Parathyroid adenoma (tissue), 2 donors: ENCODE measurements around the gene DPF1.

ENCODE experiments used
- H2AFZ ChIP-seq: fragments of 300-600 bp; sonication (generic); one replicate; pipeline ENCODE4 v1.7.0; 2017; ENCODE audit warnings: antibody characterized with exemption, mild to moderate bottlenecking
- H3K27ac ChIP-seq: fragments of 300-600 bp; sonication (generic); one replicate; pipeline ENCODE4 v1.7.0; 2017
- H3K27me3 ChIP-seq: fragments of 300-600 bp; sonication (generic); one replicate; pipeline ENCODE4 v1.7.0; 2017; ENCODE audit warnings: low read length; ENCODE audit not compliant: control insufficient read depth, insufficient read depth
- H3K36me3 ChIP-seq: fragments of 300-600 bp; sonication (generic); one replicate; pipeline ENCODE4 v1.7.0; 2017; ENCODE audit warnings: low read length; ENCODE audit not compliant: control insufficient read depth, insufficient read depth
- H3K4me1 ChIP-seq: fragments of 300-600 bp; sonication (generic); one replicate; pipeline ENCODE4 v1.7.0; 2017; ENCODE audit warnings: control low read depth
- H3K4me2 ChIP-seq: fragments of 300-600 bp; sonication (generic); one replicate; pipeline ENCODE4 v1.7.0; 2017; ENCODE audit warnings: low read length
- H3K4me3 ChIP-seq: fragments of 300-600 bp; sonication (generic); one replicate; pipeline ENCODE4 v1.7.0; 2017; ENCODE audit warnings: low read depth, low read length
- H3K79me2 ChIP-seq: fragments of 300-600 bp; sonication (generic); one replicate; pipeline ENCODE4 v1.7.0; 2017; ENCODE audit warnings: control low read depth
- H3K9ac ChIP-seq: fragments of 300-600 bp; sonication (generic); one replicate; pipeline ENCODE4 v1.7.0; 2017; ENCODE audit warnings: mild to moderate bottlenecking
- H3K9me3 ChIP-seq: fragments of 300-600 bp; sonication (generic); one replicate; pipeline ENCODE4 v1.7.0; 2017; ENCODE audit warnings: low read length; ENCODE audit not compliant: control insufficient read depth
- CTCF ChIP-seq: fragments of 300-600 bp; sonication (generic); IDR thresholded peaks from one replicate; pipeline ENCODE4 v1.7.0; 2017; ENCODE audit warnings: antibody characterized with exemption, mild to moderate bottlenecking
- donor health status: primary hyperparathyroidism.

DPF1 gene

GRCh38 chr19:38224014-38224862 is at the start of gene DPF1:
Gene DPF1 (minus strand): TSS chr19:38224222. CDS start chr19:38224142, 80 bp downstream.
- Histone ChIP-seq H3K4me1 (peaks cover 3% of the 10 kb centered on the region), H3K36me3 (no peaks in the 10 kb centered on the region), H3K27me3 (peaks cover 3% of the 10 kb centered on the region), H3K9ac (no peak within 1 kb of the TSS), H3K4me2 (peak within 1 kb of the TSS; percentile 68), H3K4me3 (peak within 1 kb of the TSS; percentile 29), H3K9me3 (no peaks in the 10 kb centered on the region), H3K79me2 (no peaks in the 10 kb centered on the region), H3K27ac (no peak within 1 kb of the TSS), H2AFZ (peak within 1 kb of the TSS; percentile 86)
- TF ChIP-seq CTCF: no peak

- H3K4me2 ChIP-seq: peak overlapping the region; percentile 31
- H3K27me3 ChIP-seq: no peaks in the 10 kb centered on the region
- H2AFZ ChIP-seq: no peak overlapping the region
- H3K9me3 ChIP-seq: no peaks in the 10 kb centered on the region
- peaks cover 50% of the 10 kb centered on the region for H3K79me2 ChIP-seq
- H3K4me3 ChIP-seq: no peak overlapping the region
- no peak overlapping the region for H3K27ac ChIP-seq
- no peak for TF ChIP-seq CTCF
- no peak overlapping the region for H3K9ac ChIP-seq
- H3K36me3 ChIP-seq: no peaks in the 10 kb centered on the region
- H3K4me1 ChIP-seq: peaks cover 41% of the 10 kb centered on the region
Observed at GRCh38 chr19:38273499-38273898, 49.5 kb upstream of the DPF1 start.

GRCh38 chr19:38270587-38271167 is 46.7 kb upstream of the DPF1 start:
- Histone ChIP-seq H3K4me3 (no peak overlapping the region), H3K36me3 (no peaks in the 10 kb centered on the region), H3K27ac (no peak overlapping the region), H3K4me1 (peaks cover 25% of the 10 kb centered on the region), H3K9me3 (no peaks in the 10 kb centered on the region), H3K4me2 (no peak overlapping the region), H3K9ac (no peak overlapping the region), H3K79me2 (peaks cover 68% of the 10 kb centered on the region), H2AFZ (no peak overlapping the region), H3K27me3 (no peaks in the 10 kb centered on the region)
- no peak for TF ChIP-seq CTCF

GRCh38 chr19:38268539-38268938 is 44.5 kb upstream of the DPF1 start:
- H3K4me2 ChIP-seq: peak overlapping the region; percentile 98
- no peaks in the 10 kb centered on the region for H3K9me3 ChIP-seq
- no peaks in the 10 kb centered on the region for H3K27me3 ChIP-seq
- peaks cover 9% of the 10 kb centered on the region for H3K4me1 ChIP-seq
- H3K79me2 ChIP-seq: peaks cover 68% of the 10 kb centered on the region
- no peak overlapping the region for H3K27ac ChIP-seq
- no peak for TF ChIP-seq CTCF
- H3K4me3 ChIP-seq: peak overlapping the region; percentile 11
- H2AFZ ChIP-seq: no peak overlapping the region
- H3K9ac ChIP-seq: no peak overlapping the region
- no peaks in the 10 kb centered on the region for H3K36me3 ChIP-seq
